ENCODE data around the gene FBXO44.

DNA sequence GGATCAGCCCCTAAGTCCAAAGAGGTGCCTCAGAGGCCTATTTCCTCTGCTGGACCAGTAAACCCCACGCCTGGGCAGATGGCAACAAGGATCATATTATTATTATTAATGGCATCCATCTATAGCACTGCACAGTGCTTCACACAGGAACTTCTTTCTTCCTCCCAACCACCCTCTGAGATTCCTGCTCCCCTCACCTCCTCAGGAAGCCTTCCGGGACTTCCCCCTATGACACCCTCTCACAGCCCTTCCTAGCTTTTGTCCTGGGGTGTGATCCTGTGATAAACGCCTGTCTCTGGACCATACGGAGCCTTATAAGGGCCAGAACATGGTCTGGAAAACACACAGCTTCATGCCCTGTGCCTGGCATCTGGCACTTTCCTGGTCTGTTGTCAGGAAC, 3.7 kb upstream of the FBXO44 start:
- no peak for TF ChIP-seq CTCF (conservative IDR thresholded peaks at IDR 0.05; ENCODE audit: low read depth in 2 of 2)
- no peak for TF ChIP-seq JUNB (IDR thresholded peaks at IDR 0.05; ENCODE audit: unreplicated experiment)
- no peak for TF ChIP-seq EZH2 (IDR thresholded peaks at IDR 0.05; ENCODE audit: low read depth, unreplicated experiment)
- TF ChIP-seq REST (IDR thresholded peaks at IDR 0.05; ENCODE audit: unreplicated experiment): no peak
- no peak for TF ChIP-seq POLR2AphosphoS5 (IDR thresholded peaks at IDR 0.05; ENCODE audit: low read depth)
- TF ChIP-seq EZH2phosphoT487 (IDR thresholded peaks at IDR 0.05; ENCODE audit: unreplicated experiment): no peak
- TF ChIP-seq, protein P1, sequence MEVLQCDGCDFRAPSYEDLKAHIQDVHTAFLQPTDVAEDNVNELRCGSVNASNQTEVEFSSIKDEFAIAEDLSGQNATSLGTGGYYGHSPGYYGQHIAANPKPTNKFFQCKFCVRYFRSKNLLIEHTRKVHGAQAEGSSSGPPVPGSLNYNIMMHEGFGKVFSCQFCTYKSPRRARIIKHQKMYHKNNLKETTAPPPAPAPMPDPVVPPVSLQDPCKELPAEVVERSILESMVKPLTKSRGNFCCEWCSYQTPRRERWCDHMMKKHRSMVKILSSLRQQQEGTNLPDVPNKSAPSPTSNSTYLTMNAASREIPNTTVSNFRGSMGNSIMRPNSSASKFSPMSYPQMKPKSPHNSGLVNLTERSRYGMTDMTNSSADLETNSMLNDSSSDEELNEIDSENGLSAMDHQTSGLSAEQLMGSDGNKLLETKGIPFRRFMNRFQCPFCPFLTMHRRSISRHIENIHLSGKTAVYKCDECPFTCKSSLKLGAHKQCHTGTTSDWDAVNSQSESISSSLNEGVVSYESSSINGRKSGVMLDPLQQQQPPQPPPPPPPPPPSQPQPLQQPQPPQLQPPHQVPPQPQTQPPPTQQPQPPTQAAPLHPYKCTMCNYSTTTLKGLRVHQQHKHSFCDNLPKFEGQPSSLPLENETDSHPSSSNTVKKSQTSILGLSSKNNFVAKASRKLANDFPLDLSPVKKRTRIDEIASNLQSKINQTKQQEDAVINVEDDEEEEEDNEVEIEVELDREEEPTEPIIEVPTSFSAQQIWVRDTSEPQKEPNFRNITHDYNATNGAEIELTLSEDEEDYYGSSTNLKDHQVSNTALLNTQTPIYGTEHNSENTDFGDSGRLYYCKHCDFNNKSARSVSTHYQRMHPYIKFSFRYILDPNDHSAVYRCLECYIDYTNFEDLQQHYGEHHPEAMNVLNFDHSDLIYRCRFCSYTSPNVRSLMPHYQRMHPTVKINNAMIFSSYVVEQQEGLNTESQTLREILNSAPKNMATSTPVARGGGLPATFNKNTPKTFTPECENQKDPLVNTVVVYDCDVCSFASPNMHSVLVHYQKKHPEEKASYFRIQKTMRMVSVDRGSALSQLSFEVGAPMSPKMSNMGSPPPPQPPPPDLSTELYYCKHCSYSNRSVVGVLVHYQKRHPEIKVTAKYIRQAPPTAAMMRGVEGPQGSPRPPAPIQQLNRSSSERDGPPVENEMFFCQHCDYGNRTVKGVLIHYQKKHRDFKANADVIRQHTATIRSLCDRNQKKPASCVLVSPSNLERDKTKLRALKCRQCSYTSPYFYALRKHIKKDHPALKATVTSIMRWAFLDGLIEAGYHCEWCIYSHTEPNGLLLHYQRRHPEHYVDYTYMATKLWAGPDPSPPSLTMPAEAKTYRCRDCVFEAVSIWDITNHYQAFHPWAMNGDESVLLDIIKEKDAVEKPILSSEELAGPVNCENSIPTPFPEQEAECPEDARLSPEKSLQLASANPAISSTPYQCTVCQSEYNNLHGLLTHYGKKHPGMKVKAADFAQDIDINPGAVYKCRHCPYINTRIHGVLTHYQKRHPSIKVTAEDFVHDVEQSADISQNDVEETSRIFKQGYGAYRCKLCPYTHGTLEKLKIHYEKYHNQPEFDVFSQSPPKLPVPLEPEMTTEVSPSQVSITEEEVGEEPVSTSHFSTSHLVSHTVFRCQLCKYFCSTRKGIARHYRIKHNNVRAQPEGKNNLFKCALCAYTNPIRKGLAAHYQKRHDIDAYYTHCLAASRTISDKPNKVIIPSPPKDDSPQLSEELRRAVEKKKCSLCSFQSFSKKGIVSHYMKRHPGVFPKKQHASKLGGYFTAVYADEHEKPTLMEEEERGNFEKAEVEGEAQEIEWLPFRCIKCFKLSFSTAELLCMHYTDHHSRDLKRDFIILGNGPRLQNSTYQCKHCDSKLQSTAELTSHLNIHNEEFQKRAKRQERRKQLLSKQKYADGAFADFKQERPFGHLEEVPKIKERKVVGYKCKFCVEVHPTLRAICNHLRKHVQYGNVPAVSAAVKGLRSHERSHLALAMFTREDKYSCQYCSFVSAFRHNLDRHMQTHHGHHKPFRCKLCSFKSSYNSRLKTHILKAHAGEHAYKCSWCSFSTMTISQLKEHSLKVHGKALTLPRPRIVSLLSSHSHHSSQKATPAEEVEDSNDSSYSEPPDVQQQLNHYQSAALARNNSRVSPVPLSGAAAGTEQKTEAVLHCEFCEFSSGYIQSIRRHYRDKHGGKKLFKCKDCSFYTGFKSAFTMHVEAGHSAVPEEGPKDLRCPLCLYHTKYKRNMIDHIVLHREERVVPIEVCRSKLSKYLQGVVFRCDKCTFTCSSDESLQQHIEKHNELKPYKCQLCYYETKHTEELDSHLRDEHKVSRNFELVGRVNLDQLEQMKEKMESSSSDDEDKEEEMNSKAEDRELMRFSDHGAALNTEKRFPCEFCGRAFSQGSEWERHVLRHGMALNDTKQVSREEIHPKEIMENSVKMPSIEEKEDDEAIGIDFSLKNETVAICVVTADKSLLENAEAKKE (CRISPR knock-in tag; IDR thresholded peaks at IDR 0.05): no peak
- no peak for TF ChIP-seq CREB1 (CRISPR knock-in tag; IDR thresholded peaks at IDR 0.05; ENCODE audit: low read depth)
- no peak for TF ChIP-seq ZNF114 (CRISPR knock-in tag; IDR thresholded peaks at IDR 0.05)
- no peak for TF ChIP-seq ZNF331 (CRISPR knock-in tag; IDR thresholded peaks at IDR 0.05; ENCODE audit: low read depth)
- TF ChIP-seq STAT1 (IDR thresholded peaks at IDR 0.05; ENCODE audit: unreplicated experiment): no peak

Data from GM23338 (cell line).